ENCODE results near the gene THEM4.

DNA sequence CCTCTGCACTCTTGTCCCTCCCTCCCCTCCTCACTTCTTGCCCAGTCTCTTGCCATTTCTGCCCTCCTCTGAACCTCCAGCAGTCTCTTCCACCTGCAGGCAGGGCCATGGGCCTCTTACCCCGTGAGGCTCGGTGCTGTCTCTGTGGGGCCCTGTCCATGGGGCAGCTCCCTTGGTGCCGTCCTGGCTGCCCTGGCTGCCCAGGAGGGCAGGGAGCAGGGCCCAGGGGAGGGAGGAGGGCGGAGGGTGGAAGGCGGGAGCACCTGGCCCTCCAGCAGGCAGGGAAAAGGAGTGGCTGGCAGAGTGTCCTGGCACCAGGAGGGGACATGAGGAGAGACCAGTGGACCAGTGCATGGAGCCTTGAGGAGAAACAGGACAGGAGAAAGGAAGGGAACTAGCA, 77.7 kb downstream of the THEM4 start, which contains the start of gene RORC:
- TF ChIP-seq, protein P1, sequence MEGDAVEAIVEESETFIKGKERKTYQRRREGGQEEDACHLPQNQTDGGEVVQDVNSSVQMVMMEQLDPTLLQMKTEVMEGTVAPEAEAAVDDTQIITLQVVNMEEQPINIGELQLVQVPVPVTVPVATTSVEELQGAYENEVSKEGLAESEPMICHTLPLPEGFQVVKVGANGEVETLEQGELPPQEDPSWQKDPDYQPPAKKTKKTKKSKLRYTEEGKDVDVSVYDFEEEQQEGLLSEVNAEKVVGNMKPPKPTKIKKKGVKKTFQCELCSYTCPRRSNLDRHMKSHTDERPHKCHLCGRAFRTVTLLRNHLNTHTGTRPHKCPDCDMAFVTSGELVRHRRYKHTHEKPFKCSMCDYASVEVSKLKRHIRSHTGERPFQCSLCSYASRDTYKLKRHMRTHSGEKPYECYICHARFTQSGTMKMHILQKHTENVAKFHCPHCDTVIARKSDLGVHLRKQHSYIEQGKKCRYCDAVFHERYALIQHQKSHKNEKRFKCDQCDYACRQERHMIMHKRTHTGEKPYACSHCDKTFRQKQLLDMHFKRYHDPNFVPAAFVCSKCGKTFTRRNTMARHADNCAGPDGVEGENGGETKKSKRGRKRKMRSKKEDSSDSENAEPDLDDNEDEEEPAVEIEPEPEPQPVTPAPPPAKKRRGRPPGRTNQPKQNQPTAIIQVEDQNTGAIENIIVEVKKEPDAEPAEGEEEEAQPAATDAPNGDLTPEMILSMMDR (conservative IDR thresholded peaks at IDR 0.05): no peak
- TF ChIP-seq EZH2 (IDR thresholded peaks at IDR 0.05; ENCODE audit: low read depth): no peak
